IPS DF 19.7 (cell line): Measurements from ENCODE around the gene TBL3.

ENCODE experiments used
- DNase-seq: peaks from one replicate; pipeline ENCODE4 v3.0.0-alpha.2; 2013; ENCODE audit warnings: low read depth, low spot score

The TBL3 gene

DNA sequence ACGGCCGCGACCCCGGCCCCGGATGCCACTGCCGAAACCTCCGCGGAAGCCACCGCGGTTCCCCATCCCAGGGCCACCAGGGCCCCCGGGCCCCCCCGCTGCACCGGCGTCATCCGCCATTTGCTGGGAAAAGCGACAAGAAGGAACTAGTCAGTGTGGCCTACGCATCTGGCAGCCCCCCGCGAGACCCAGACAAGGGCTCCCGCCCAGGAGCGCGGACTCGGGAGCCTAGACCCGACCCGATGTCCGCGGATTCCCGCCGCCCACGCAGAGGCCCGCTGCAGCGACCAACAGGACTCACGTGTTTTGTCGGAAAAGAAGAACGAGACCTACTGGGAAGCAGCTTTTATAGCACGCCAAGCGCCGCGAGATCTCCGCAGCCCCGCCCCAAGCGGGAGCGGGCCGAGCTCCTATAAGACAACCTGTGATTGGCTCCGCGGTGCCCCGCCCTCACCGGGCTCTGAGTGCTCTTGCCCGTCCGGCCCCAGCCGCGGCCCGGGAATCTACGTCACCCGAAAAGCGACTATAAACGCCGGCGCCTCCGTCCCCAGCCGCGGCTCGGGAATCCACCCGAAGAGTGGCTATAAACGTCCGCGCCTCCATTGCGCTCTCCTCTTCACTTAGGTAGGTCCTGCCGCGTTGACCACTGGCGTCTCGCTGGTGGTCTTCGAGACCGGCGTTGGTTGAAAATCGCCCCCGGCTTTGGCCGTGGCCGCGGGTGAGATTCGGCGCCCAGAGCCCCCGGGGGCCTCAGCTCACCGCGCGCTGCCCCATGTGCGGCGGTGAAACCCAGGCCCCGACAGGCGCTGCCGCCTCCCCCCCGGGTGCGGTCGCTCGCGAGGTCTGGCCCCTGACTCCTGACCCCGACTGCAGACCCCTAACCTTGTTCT lies 7.1 kb upstream of the TBL3 start, which contains the start of gene RPS2:
Gene RPS2, minus strand, starts transcription at position 321 of the 890 bp plus-strand sequence. Its CDS starts 201 bp downstream, at position 120.
- peak; percentile 92 for DNase-seq

- DNase-seq: no peak
Observed at GRCh38 chr16:1965396-1966001, 6.4 kb upstream of the TBL3 start.

- no peak for DNase-seq
Observed at GRCh38 chr16:1966460-1966859, 5.4 kb upstream of the TBL3 start, which contains the start of gene RNF151. Gene RNF151 (plus strand): TSS chr16:1966856. CDS start chr16:1966882, 26 bp downstream.

DNA sequence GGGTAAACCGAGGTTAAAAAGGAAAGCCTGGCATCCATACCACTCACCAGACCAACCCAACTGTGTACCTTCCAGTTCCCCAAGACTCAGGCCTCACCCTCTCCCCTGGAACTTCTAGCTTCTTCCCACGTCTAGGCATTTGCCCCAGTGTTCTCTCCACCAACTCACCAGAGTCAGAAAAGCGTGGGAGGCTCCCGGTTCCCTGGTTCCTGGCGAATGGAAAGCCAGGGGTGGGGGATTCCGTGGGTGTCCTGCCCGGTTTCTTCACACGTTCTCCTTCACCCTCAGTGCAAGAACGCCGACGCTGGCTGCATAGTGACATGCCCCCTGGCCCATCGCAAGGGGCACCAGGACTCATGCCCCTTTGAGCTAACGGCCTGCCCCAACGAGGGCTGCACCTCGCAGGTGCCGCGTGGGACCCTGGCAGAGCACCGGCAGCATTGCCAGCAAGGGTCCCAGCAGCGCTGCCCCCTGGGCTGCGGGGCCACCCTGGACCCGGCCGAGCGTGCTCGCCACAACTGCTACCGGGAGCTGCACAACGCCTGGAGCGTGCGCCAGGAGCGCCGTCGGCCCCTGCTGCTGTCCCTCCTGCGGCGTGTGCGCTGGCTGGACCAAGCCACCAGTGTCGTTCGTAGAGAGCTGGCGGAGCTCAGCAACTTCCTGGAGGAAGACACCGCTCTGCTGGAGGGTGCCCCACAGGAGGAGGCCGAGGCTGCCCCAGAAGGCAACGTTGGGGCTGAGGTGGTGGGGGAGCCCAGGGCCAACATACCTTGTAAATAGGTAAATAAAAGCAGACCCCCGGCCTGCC lies 3.5 kb upstream of the TBL3 start:
- no peak for DNase-seq

- DNase-seq: no peak
Observed at GRCh38 chr16:1972490-1972877, 631 bp downstream of the TBL3 start.

- DNase-seq: no peak
Observed at GRCh38 chr16:1973461-1974156, 1.8 kb downstream of the TBL3 start.

DNA sequence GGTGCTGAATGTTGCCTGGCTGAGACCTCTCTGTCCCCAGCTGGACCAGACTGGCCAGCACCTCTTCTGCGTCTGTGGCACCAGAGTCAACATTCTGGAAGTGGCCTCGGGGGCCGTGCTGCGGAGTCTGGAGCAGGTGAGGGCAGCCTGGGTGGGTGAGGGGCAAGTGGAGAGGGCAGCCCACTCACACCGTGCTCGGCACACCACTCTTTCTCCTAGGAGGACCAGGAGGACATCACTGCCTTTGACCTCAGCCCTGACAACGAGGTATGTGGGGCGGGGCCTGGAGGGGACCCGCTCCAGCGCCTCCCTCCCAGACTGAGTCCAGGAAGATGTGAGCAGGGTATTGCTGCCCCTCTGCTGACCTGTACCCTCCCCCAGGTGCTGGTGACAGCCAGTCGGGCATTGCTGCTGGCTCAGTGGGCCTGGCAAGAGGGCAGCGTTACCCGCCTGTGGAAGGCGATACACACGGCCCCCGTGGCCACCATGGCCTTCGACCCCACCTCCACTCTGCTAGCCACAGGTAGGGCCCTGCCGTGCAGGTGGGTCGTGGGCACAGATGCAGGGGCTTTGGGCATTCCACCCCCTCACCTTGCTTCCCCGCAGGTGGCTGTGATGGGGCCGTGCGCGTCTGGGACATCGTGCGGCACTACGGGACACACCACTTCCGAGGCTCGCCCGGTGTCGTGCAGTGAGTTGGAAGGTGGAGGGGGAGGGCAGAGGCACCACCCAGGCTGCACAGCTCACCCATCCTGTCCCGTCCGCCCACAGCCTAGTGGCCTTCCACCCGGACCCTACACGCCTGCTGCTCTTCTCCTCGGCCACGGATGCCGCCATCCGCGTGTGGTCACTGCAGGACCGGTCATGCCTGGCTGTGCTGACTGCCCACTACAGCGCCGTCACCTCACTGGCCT lies 2.6 kb downstream of the TBL3 start:
- no peak for DNase-seq

- no peak for DNase-seq
Observed at GRCh38 chr16:1975432-1976215, 3.8 kb downstream of the TBL3 start.

GRCh38 chr16:1976216-1976520 lies 4.3 kb downstream of the TBL3 start:
- no peak for DNase-seq

DNA sequence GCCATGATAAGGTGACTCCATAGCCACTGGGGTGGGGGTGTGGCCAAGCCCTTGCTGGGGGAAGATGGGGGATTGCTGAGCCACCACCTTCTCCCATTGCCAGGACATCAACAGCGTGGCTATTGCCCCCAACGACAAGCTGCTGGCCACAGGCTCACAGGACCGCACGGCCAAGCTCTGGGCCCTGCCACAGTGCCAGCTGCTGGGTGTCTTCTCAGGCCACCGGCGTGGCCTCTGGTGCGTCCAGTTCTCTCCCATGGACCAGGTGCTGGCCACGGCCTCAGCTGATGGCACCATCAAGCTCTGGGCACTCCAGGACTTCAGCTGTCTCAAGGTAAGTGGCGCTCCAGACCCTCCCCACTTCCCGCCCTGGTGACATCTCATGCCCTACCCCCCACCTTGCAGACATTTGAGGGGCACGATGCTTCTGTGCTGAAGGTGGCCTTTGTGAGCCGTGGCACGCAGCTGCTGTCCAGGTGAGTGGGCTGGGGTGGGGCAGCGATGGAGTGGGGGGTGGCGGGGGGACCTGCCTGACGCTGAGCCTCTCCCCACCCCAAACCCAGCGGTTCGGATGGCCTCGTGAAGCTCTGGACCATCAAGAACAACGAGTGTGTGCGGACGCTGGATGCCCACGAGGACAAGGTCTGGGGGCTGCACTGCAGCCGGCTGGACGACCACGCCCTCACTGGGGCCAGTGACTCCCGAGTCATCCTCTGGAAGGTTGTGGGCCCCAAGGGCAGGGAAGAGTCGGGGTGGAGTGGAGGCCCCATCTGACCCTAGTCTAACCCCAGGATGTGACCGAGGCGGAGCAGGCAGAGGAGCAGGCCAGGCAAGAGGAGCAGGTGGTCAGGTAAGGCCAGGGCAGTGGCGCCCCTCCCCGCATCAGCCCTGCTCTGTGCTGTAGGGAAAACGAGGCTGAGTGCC lies 5.4 kb downstream of the TBL3 start:
- no peak for DNase-seq

GRCh38 chr16:1977875-1978268 lies 6.0 kb downstream of the TBL3 start:
- no peak for DNase-seq

DNA sequence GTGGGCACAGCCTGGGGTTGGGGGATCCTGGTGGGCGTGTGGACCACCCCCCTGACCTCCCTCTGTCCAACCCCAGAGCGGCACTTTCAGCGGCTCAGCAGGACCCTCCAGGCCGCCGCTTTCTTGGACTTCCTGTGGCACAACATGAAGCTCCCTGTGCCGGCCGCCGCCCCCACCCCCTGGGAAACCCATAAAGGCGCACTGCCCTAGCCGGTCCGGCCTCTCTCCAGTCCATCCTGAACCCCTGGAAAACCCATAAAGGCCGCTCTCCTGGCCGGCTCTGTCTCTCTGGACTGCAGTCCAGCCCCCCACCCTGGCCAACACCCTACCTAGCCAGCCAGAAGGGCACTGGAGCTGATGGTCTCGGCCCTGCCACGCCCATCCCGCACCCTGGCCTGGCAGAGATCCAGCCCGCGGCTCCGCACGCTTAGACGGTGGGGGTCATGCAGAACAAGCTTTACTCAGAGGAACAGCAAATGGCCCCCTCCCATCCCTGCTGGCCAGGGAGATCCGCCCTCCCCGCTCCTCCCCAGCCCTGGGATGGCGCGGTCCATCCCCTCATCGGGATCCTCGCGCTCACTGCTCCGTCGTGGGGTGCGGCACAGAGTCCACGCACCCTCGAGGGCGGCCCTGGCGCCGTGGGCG lies 6.7 kb downstream of the TBL3 start:
- DNase-seq: no peak

DNA sequence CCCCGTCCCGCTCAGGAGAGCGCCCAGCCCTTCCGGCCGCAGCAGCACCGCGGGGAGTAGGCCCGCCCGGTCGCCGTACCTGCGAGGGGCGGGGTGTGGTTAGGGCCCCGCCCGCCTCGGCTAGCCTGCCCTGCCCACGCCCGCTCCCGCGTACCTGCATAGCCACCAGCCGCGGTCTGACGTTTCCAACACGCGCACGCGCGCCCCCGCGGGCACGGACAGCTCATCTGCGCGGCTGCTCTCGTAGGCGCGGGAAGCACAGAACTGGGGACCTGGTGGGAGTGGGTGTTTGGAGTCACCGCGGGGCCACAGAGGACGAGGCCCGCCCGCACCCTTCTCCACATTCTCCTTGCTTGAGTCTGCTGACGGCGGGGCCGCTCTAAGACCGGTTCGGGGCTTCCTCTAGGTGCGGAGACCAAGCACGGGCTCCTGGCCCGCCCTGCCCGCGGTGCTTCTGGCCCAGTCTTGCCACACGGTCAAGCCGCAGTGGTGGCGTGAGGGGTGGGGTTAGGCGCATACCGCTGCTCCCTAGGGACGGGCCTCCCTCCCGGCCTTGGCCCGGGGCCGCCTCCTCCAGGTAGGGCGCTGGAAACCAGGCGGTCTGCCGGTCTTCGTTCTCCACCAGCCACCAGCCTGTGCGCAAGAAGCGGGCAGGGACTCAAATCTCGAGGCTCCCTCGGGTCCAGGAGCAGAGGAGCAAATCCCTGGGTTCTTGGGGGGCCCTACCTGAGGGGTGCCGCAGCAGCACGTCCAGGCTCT lies 7.6 kb downstream of the TBL3 start:
- no peak for DNase-seq

GRCh38 chr16:1980030-1980769 lies 8.3 kb downstream of the TBL3 start:
- DNase-seq: no peak

DNA sequence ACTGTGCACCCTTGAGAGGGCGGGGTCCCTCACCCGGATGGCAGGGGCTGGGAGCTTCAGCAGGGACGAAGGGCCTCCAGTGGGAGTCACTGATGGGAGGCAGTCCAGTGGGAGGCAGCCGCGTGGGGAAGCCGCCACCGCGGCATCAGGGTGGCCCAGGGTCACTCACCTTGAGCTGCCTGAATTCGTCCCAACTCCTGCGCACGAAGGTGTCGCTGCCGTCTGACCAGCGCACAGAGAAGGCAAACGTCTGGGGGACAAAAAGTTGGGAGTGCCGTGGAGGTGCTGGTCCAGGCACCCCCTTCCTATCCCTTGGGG lies 8.9 kb downstream of the TBL3 start:
- no peak for DNase-seq

- DNase-seq: no peak
Observed at GRCh38 chr16:1981398-1981836, 9.6 kb downstream of the TBL3 start, which contains the start of gene NOXO1. Gene NOXO1 (minus strand): TSS chr16:1981469. CDS start chr16:1981179, 290 bp downstream.

DNA sequence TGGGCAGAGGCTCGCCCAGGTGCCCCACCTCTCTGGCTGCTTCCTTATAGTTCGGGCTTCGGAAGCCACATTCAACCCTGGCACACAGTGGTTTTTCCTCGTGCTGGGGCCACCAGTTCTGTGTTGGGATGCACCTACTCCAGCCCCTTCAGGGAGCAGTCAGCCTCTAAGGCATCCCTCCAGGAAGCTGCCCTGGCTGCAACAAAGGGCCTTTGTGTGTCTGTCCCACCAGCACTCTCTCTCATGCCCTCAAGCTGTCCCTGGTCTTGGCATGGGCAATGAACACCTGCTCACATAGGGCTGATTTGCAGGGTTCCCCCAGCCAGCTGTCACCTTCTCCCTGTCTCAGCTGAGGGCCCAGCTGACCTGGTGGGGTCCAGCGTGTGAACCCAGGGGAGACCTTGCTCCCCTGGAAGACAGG lies 10.2 kb downstream of the TBL3 start:
- DNase-seq: no peak
